ENCODE results near the gene RHCE.

GRCh38 chr1:25442178-25442577 lies 21.6 kb upstream of the RHCE start:
- TF ChIP-seq CTCF (conservative IDR thresholded peaks at IDR 0.05; ENCODE audit: low read length): no peak
- no peak for TF ChIP-seq EZH2phosphoT487 (IDR thresholded peaks at IDR 0.05; ENCODE audit: borderline replicate concordance, low read depth, low read length)
